GM23248 (cell line): ENCODE results near the gene IL4R.

ENCODE experiments used
- EZH2 ChIP-seq: fragments of 200-600 bp; sonication (generic); IDR thresholded peaks from 2 replicates; pipeline ENCODE4 v1.6.1; 2018; ENCODE audit warnings: antibody characterized with exemption, mild to moderate bottlenecking; ENCODE audit not compliant: insufficient read depth, poor library complexity, severe bottlenecking
- EZH2phosphoT487 ChIP-seq: fragments of 200-600 bp; sonication (generic); IDR thresholded peaks from 2 replicates; pipeline ENCODE4 v1.6.1; 2018; ENCODE audit warnings: antibody characterized with exemption, moderate library complexity, mild to moderate bottlenecking, low read depth; ENCODE audit not compliant: insufficient read depth

- TF ChIP-seq EZH2, result no peak
- no peak for TF ChIP-seq EZH2phosphoT487
Measured at GRCh38 chr16:27381974-27382855, 68.4 kb downstream of the IL4R start.
